SK-N-SH (cell line): ENCODE results near the gene ADAD2. TPM values are rescaled to one million over a fixed set of nuclear protein-coding genes. Genes with fewer than 3 reads are reported as not detected.

Experiments
- CTCF ChIA-PET: fragments of 300-600, 350-600 bp; formaldehyde crosslinking; extraction: SDS; loops from one replicate; lab custom pipeline; 2021; lab: Yijun Ruan, JAX
- POLR2A ChIA-PET: fragments of 350-600 bp; sonication (Branson Sonifier 250); formaldehyde crosslinking; extraction: SDS; loops from one replicate; lab custom pipeline; 2020; ENCODE audit warnings: antibody characterized with exemption, inconsistent platforms; lab: Yijun Ruan, JAX
- DNase-seq: peaks from one replicate; pipeline ENCODE4 v3.0.0; 2012
- H2AFZ ChIP-seq: fragments of 200-600 bp; sonication (generic); 2 replicates; pipeline ENCODE4 v1.8.1; 2016; ENCODE audit warnings: antibody characterized with exemption, mild to moderate bottlenecking, low read depth
- H3F3A ChIP-seq: fragments of 200-600 bp; sonication (generic); replicated peaks from 2 replicates; pipeline ENCODE3; 2016; ENCODE audit warnings: antibody characterized with exemption, mild to moderate bottlenecking; ENCODE audit not compliant: insufficient read depth
- H3K27ac ChIP-seq, 2 experiments: fragments of 200-500 bp in 1 of 2; fragments of 200-600 bp in 1 of 2; sonication (Bioruptor generic) in 1 of 2; sonication (generic), shearing (Covaris generic) in 1 of 2; 2 replicates each; pipeline versions ENCODE4 v1.5.1 to v1.6.1; 2014 to 2016; ENCODE audit warnings: low read depth in 2 of 2, inconsistent platforms in 1 of 2, low read length in 1 of 2, mild to moderate bottlenecking in 1 of 2, mixed read lengths in 1 of 2
- H3K27me3 ChIP-seq: fragments of 200-600 bp; sonication (generic), shearing (Covaris generic); 2 replicates; pipeline ENCODE4 v1.6.1; 2016; ENCODE audit warnings: mixed run types; ENCODE audit not compliant: insufficient read depth
- H3K36me3 ChIP-seq, 2 experiments: fragments of 200-500 bp in 1 of 2; fragments of 200-600 bp in 1 of 2; sonication (Bioruptor generic) in 1 of 2; sonication (generic) in 1 of 2; replicated peaks in 1 of 2; 2 replicates each; pipeline versions ENCODE3 to v1.5.1; 2014 to 2016; ENCODE audit warnings: low read length in 1 of 2, mild to moderate bottlenecking in 1 of 2; ENCODE audit not compliant: insufficient read depth in 2 of 2, control insufficient read depth in 1 of 2
- H3K4me1 ChIP-seq, 2 experiments: fragments of 200-500 bp in 1 of 2; fragments of 200-600 bp in 1 of 2; sonication (Bioruptor generic) in 1 of 2; sonication (generic), shearing (Covaris generic) in 1 of 2; 2 replicates each; pipeline versions ENCODE4 v1.5.1 to v1.6.1; 2014 to 2016; ENCODE audit warnings: low read depth in 1 of 2, low read length in 1 of 2, mixed run types in 1 of 2; ENCODE audit not compliant: insufficient read depth in 2 of 2, control insufficient read depth in 1 of 2
- H3K4me2 ChIP-seq: fragments of 200-600 bp; sonication (generic), shearing (Covaris generic); 2 replicates; pipeline ENCODE4 v1.6.1; 2017; ENCODE audit warnings: mixed run types
- H3K4me3 ChIP-seq, 2 experiments: fragments of 200-500 bp in 1 of 2; fragments of 200-600 bp in 1 of 2; sonication (Bioruptor generic) in 1 of 2; sonication (generic), shearing (Covaris generic) in 1 of 2; 2 replicates each; pipeline versions ENCODE4 v1.5.1 to v1.8.1; 2014 to 2016; ENCODE audit warnings: low read depth in 2 of 2, inconsistent platforms in 1 of 2, low read length in 1 of 2, mild to moderate bottlenecking in 1 of 2, mixed read lengths in 1 of 2, moderate library complexity in 1 of 2
- H3K79me2 ChIP-seq: fragments of 200-600 bp; sonication (generic); 2 replicates; pipeline ENCODE4 v1.8.1; 2017; ENCODE audit warnings: mild to moderate bottlenecking; ENCODE audit not compliant: insufficient read depth
- H3K9ac ChIP-seq: fragments of 200-600 bp; sonication (generic); 2 replicates; pipeline ENCODE4 v1.6.1; 2017; ENCODE audit warnings: mixed run types
- H3K9me2 ChIP-seq: fragments of 200-600 bp; sonication (generic); 2 replicates; pipeline ENCODE4 v1.6.1; 2017; ENCODE audit warnings: mixed run types
- H3K9me3 ChIP-seq: fragments of 200-600 bp; sonication (generic); 2 replicates; pipeline ENCODE4 v1.6.1; 2017; ENCODE audit warnings: mixed run types, mild to moderate bottlenecking, moderate library complexity
- H4K20me1 ChIP-seq: fragments of 200-600 bp; sonication (generic); 2 replicates; pipeline ENCODE4 v1.6.1; 2017; ENCODE audit warnings: mild to moderate bottlenecking, mixed run types; ENCODE audit not compliant: insufficient read depth
- CTCF ChIP-seq: fragments of 200-600 bp; sonication (generic); IDR thresholded peaks from 2 replicates; pipeline ENCODE4 v1.6.1; 2017; ENCODE audit warnings: antibody characterized with exemption, mild to moderate bottlenecking, moderate library complexity
- ELF1 ChIP-seq: IDR thresholded peaks from 2 replicates; pipeline ENCODE4 v1.4.0; 2012
- EP300 ChIP-seq, 2 experiments: IDR thresholded peaks; 2 replicates each; pipeline versions ENCODE4 v1.4.0 to v1.6.1; 2012; ENCODE audit warnings: borderline replicate concordance in 1 of 2, low read depth in 1 of 2, low read length in 1 of 2
- EZH2phosphoT487 ChIP-seq: fragments of 200-600 bp; sonication (generic); IDR thresholded peaks from 2 replicates; pipeline ENCODE4 v1.6.1; 2017; ENCODE audit warnings: low read depth, mixed run types, mild to moderate bottlenecking, antibody characterized with exemption, moderate library complexity, borderline replicate concordance
- FOSL2 ChIP-seq: IDR thresholded peaks from 2 replicates; pipeline ENCODE4 v1.4.0; 2012; ENCODE audit warnings: low read depth, mild to moderate bottlenecking, moderate library complexity, borderline replicate concordance
- FOXJ3 ChIP-seq: sonication (generic); formaldehyde crosslinking; IDR thresholded peaks from 2 replicates; pipeline ENCODE4 v1.5.1; 2020; ENCODE audit warnings: mild to moderate bottlenecking, missing genetic modification reagents
- FOXM1 ChIP-seq: IDR thresholded peaks from 2 replicates; pipeline ENCODE4 v1.4.0; 2012; ENCODE audit warnings: low read depth, mild to moderate bottlenecking
- GABPA ChIP-seq: IDR thresholded peaks from 2 replicates; pipeline ENCODE4 v1.4.0; 2012; ENCODE audit warnings: low read depth, mild to moderate bottlenecking
- MAX ChIP-seq: IDR thresholded peaks from 2 replicates; pipeline ENCODE4 v1.4.0; 2012; ENCODE audit warnings: low read depth
- MEF2A ChIP-seq: IDR thresholded peaks from 2 replicates; pipeline ENCODE4 v1.4.0; 2012; ENCODE audit warnings: low read depth, borderline replicate concordance
- NFIC ChIP-seq: IDR thresholded peaks from 2 replicates; pipeline ENCODE4 v1.4.0; 2012; ENCODE audit warnings: borderline replicate concordance
- NRF1 ChIP-seq: IDR thresholded peaks from 2 replicates; pipeline ENCODE4 v1.6.1; 2012; ENCODE audit warnings: low read depth, mild to moderate bottlenecking, low read length
- POLR2AphosphoS5 ChIP-seq: IDR thresholded peaks from 2 replicates; pipeline ENCODE4 v1.6.1; 2012; ENCODE audit warnings: low read depth, low read length
- REST ChIP-seq: IDR thresholded peaks from 2 replicates; pipeline ENCODE4 v1.6.1; 2012; ENCODE audit warnings: mild to moderate bottlenecking, low read depth, low read length, moderate library complexity
- RXRA ChIP-seq: IDR thresholded peaks from 2 replicates; pipeline ENCODE4 v1.4.0; 2012; ENCODE audit warnings: low read depth, mild to moderate bottlenecking, borderline replicate concordance
- SMC3 ChIP-seq: IDR thresholded peaks from 2 replicates; pipeline ENCODE4 v1.6.1; 2012; ENCODE audit warnings: low read depth, low read length, improper control_type of control experiment
- TAF1 ChIP-seq: IDR thresholded peaks from 2 replicates; pipeline ENCODE4 v1.6.1; 2012; ENCODE audit warnings: low read depth, mild to moderate bottlenecking, low read length, moderate library complexity, borderline replicate concordance
- TCF12 ChIP-seq: IDR thresholded peaks from 2 replicates; pipeline ENCODE4 v1.4.0; 2012
- USF1 ChIP-seq: IDR thresholded peaks from 2 replicates; pipeline ENCODE4 v1.4.0; 2012; ENCODE audit warnings: low read depth, borderline replicate concordance
- ZBTB33 ChIP-seq: IDR thresholded peaks from 2 replicates; pipeline ENCODE4 v1.4.0; 2012; ENCODE audit warnings: low read depth, borderline replicate concordance
- WGBS: methylation state at CpG from one replicate; pipeline ENCODE4 v1.1.6; 2017; ENCODE audit warnings: low lambda C conversion rate; 5-methylcytosine and 5-hydroxymethylcytosine counted together
- polyA plus RNA-seq, 3 experiments: library from polyadenylated mRNA; depleted of rRNA; stranded (reverse); fragments of >200 nt; gene quantifications; 2 replicates each; pipeline ENCODE4 v1.2.3, GENCODE V29; 2012

ADAD2 gene
- polyA plus RNA-seq, 1 of the 3 experiments (the other 2 are of a cell fraction) = not detected

- CTCF ChIA-PET = interaction anchor here (1.0 to 2.1 kb wide), 3 partner anchors 54 to 68 kb away, joined by 4 to 5 read pairs (median 4); partner anchors contain the start of gene TAF1C
- no peak for TF ChIP-seq GABPA
- no peak for TF ChIP-seq TCF12
- TF ChIP-seq CTCF = no peak
- TF ChIP-seq FOXJ3 (CRISPR knock-in tag) = no peak
- no peak for TF ChIP-seq RXRA
- no peak for TF ChIP-seq USF1
- no peak for TF ChIP-seq EZH2phosphoT487
- TF ChIP-seq MAX = no peak
- TF ChIP-seq MEF2A = no peak
- no peak for TF ChIP-seq EP300 (IDR thresholded peaks at IDR 0.05; ENCODE audit: borderline replicate concordance in 1 of 2, low read depth in 1 of 2, low read length in 1 of 2)
- no peak for TF ChIP-seq POLR2AphosphoS5
- TF ChIP-seq FOSL2 = no peak
- TF ChIP-seq ELF1 = no peak
- TF ChIP-seq TAF1 = no peak
- no peak overlapping the region for H3K4me3 ChIP-seq
- POLR2A ChIA-PET = no interaction called here
- no peak for DNase-seq
- peaks cover 0 to 11% of the 10 kb centered on the region in 2 experiments; a peak in 1 of 4 replicates for H3K4me1 ChIP-seq
- no peak overlapping the region for H3K4me2 ChIP-seq
- no peaks in the 10 kb centered on the region; the same call in 1 of the 2 replicates for H3K27me3 ChIP-seq
- no peaks in the 10 kb centered on the region for H3K9me2 ChIP-seq
- H3K36me3 ChIP-seq = no peaks in the 10 kb centered on the region
- 80% methylated on average over 2 of the region's 2 CpGs for WGBS
- no peaks in the 10 kb centered on the region for H3K79me2 ChIP-seq
- no peaks in the 10 kb centered on the region for H4K20me1 ChIP-seq
- H3F3A ChIP-seq = no peaks in the 10 kb centered on the region
- H2AFZ ChIP-seq = no peak overlapping the region
- H3K9ac ChIP-seq = no peak overlapping the region
- H3K9me3 ChIP-seq = no peaks in the 10 kb centered on the region
- H3K27ac ChIP-seq = no peak overlapping the region
These were observed 49.5 kb downstream of the ADAD2 start for GRCh38 chr16:84240455-84240854.

- ChIA-PET POLR2A (no interaction called here), CTCF (interaction anchor here (1.1 to 2.1 kb wide), 4 partner anchors 35 to 285 kb away, joined by 3 to 6 read pairs (median 4); partner anchors contain the start of gene TAF1C)
- Histone ChIP-seq H3F3A (no peaks in the 10 kb centered on the region), H3K9ac (no peak overlapping the region), H2AFZ (no peak overlapping the region), H3K9me2 (no peaks in the 10 kb centered on the region), H3K4me3 (no peak overlapping the region), H3K9me3 (no peaks in the 10 kb centered on the region), H4K20me1 (no peaks in the 10 kb centered on the region), H3K4me2 (no peak overlapping the region), H3K79me2 (no peaks in the 10 kb centered on the region), H3K4me1 (peaks cover 0 to 11% of the 10 kb centered on the region in 2 experiments; a peak in 1 of 4 replicates), H3K27ac (no peak overlapping the region), H3K27me3 (no peaks in the 10 kb centered on the region; the same call in 1 of the 2 replicates), H3K36me3 (no peaks in the 10 kb centered on the region)
- 6% methylated on average over 1 of the region's 1 CpG for WGBS
- DNase-seq = no peak
- no peak for TF ChIP-seq NRF1
- TF ChIP-seq NFIC = no peak
- no peak for TF ChIP-seq TAF1
- TF ChIP-seq GABPA = no peak
- no peak for TF ChIP-seq EP300 (IDR thresholded peaks at IDR 0.05; ENCODE audit: borderline replicate concordance in 1 of 2, low read depth in 1 of 2, low read length in 1 of 2)
- TF ChIP-seq SMC3 = no peak
- no peak for TF ChIP-seq ELF1
- no peak for TF ChIP-seq RXRA
- TF ChIP-seq FOXJ3 (CRISPR knock-in tag) = no peak
- no peak for TF ChIP-seq ZBTB33
- TF ChIP-seq REST = no peak
- no peak for TF ChIP-seq FOXM1
These were observed 50.8 kb downstream of the ADAD2 start for GRCh38 chr16:84241778-84242177.
